Effector memory CD8-positive, alpha-beta T cell (primary cell): ENCODE results near the gene GFY.
A peak's percentile ranks its signal among the peaks of the same experiment; 100 is the strongest.

ENCODE experiments used
- ATAC-seq: fragments of 150-1000 bp; cut with Tn5 transposase; replicated peaks from 2 replicates; pipeline ENCODE4 v1.10.0; 2021; ENCODE audit warnings: mild to moderate bottlenecking, moderate library complexity
- DNase-seq, 3 experiments: peaks; one replicate each; pipeline ENCODE4 v3.0.0; 2021
- H3K27ac Mint-ChIP-seq, 2 donors: one replicate each; pipeline ENCODE4 v1.8.0; 2022; ENCODE audit warnings: mild to moderate bottlenecking in 2 of 2, mixed read lengths in 2 of 2, moderate library complexity in 2 of 2
- H3K27me3 Mint-ChIP-seq, 2 donors: one replicate each; pipeline ENCODE4 v1.8.0; 2022; ENCODE audit warnings: mixed read lengths in 2 of 2
- H3K36me3 Mint-ChIP-seq: one replicate; pipeline ENCODE4 v1.8.0; 2022; ENCODE audit warnings: mild to moderate bottlenecking, moderate library complexity, mixed read lengths; ENCODE audit not compliant: insufficient read depth
- H3K4me1 Mint-ChIP-seq, 2 donors: one replicate each; pipeline ENCODE4 v1.8.0; 2022; ENCODE audit warnings: low read depth in 2 of 2, mixed read lengths in 2 of 2
- H3K4me3 Mint-ChIP-seq, 2 donors: one replicate each; pipeline ENCODE4 v1.8.0; 2022; ENCODE audit warnings: mild to moderate bottlenecking in 2 of 2, mixed read lengths in 2 of 2, moderate library complexity in 2 of 2
- H3K9me3 Mint-ChIP-seq, 2 donors: one replicate each; pipeline ENCODE4 v1.8.0; 2022; ENCODE audit warnings: mixed read lengths in 2 of 2

Gene GFY

GRCh38 chr19:49415102-49415809 is 9.9 kb upstream of the GFY start:
- DNase-seq (no peak), ATAC-seq (no peak)
- Mint-ChIP-seq H3K36me3 (peaks cover 3% of the 10 kb centered on the region), H3K27ac (no peak overlapping the region), H3K4me3 (no peak overlapping the region), H3K4me1 (peaks cover 6 to 12% of the 10 kb centered on the region in 2 donors), H3K27me3 (peaks cover 37 to 52% of the 10 kb centered on the region in 2 donors), H3K9me3 (no peaks in the 10 kb centered on the region)

- H3K27ac Mint-ChIP-seq: no peak overlapping the region
- ATAC-seq (no peak), DNase-seq (no peak)
- H3K4me1 Mint-ChIP-seq: peaks cover 6 to 9% of the 10 kb centered on the region in 2 donors
- H3K27me3 Mint-ChIP-seq: peaks cover 42 to 57% of the 10 kb centered on the region in 2 donors
- peaks cover 3% of the 10 kb centered on the region for H3K36me3 Mint-ChIP-seq
- H3K4me3 Mint-ChIP-seq: no peak overlapping the region
- no peaks in the 10 kb centered on the region for H3K9me3 Mint-ChIP-seq
Measured at GRCh38 chr19:49415810-49416200, 9.4 kb upstream of the GFY start.

- Mint-ChIP-seq H3K4me3 (no peak overlapping the region), H3K36me3 (peaks cover 3% of the 10 kb centered on the region), H3K27ac (no peak overlapping the region), H3K27me3 (peaks cover 55 to 70% of the 10 kb centered on the region in 2 donors), H3K9me3 (no peaks in the 10 kb centered on the region), H3K4me1 (peaks cover 10 to 13% of the 10 kb centered on the region in 2 donors)
- DNase-seq (no peak), ATAC-seq (no peak)
Measured at GRCh38 chr19:49417088-49417487, 8.1 kb upstream of the GFY start.

- Mint-ChIP-seq H3K9me3 (no peaks in the 10 kb centered on the region), H3K4me1 (peaks cover 15 to 22% of the 10 kb centered on the region in 2 donors), H3K27me3 (peaks cover 68 to 85% of the 10 kb centered on the region in 2 donors), H3K4me3 (no peak overlapping the region), H3K36me3 (peaks cover 3% of the 10 kb centered on the region), H3K27ac (no peak overlapping the region)
- ATAC-seq: no peak
- no peak for DNase-seq
Measured at GRCh38 chr19:49418511-49418910, 6.7 kb upstream of the GFY start.

GRCh38 chr19:49419173-49419572 is 6.0 kb upstream of the GFY start:
- Mint-ChIP-seq H3K27me3 (peaks cover 75 to 91% of the 10 kb centered on the region in 2 donors), H3K27ac (no peak overlapping the region), H3K36me3 (peaks cover 3% of the 10 kb centered on the region), H3K4me3 (no peak overlapping the region), H3K4me1 (peaks cover 20 to 28% of the 10 kb centered on the region in 2 donors), H3K9me3 (no peaks in the 10 kb centered on the region)
- no peak for ATAC-seq
- no peak for DNase-seq

- no peak overlapping the region for H3K27ac Mint-ChIP-seq
- DNase-seq (no peak), ATAC-seq (no peak)
- peaks cover 81 to 100% of the 10 kb centered on the region in 2 donors for H3K27me3 Mint-ChIP-seq
- peaks cover 23 to 28% of the 10 kb centered on the region in 2 donors for H3K4me1 Mint-ChIP-seq
- H3K9me3 Mint-ChIP-seq: no peaks in the 10 kb centered on the region
- no peak overlapping the region for H3K4me3 Mint-ChIP-seq
- peaks cover 3% of the 10 kb centered on the region for H3K36me3 Mint-ChIP-seq
Measured at GRCh38 chr19:49420227-49420626, 5.0 kb upstream of the GFY start.

- peaks cover 7% of the 10 kb centered on the region for H3K36me3 Mint-ChIP-seq
- no peak for ATAC-seq
- H3K9me3 Mint-ChIP-seq: no peaks in the 10 kb centered on the region
- H3K27me3 Mint-ChIP-seq: peaks cover 85 to 100% of the 10 kb centered on the region in 2 donors
- peaks cover 32 to 37% of the 10 kb centered on the region in 2 donors for H3K4me1 Mint-ChIP-seq
- no peak for DNase-seq
- peak overlapping the region in 1 of 2 donors; percentile 60 for H3K27ac Mint-ChIP-seq
- H3K4me3 Mint-ChIP-seq: peak overlapping the region; percentile 29 to 59
Measured at GRCh38 chr19:49421039-49421877, 3.9 kb upstream of the GFY start.

GRCh38 chr19:49421878-49422202 is 3.3 kb upstream of the GFY start:
- peaks cover 35 to 43% of the 10 kb centered on the region in 2 donors for H3K4me1 Mint-ChIP-seq
- peak overlapping the region; percentile 29 to 59 for H3K4me3 Mint-ChIP-seq
- no peaks in the 10 kb centered on the region for H3K9me3 Mint-ChIP-seq
- peaks cover 91 to 100% of the 10 kb centered on the region in 2 donors for H3K27me3 Mint-ChIP-seq
- peaks cover 7% of the 10 kb centered on the region for H3K36me3 Mint-ChIP-seq
- DNase-seq (no peak), ATAC-seq (no peak)
- H3K27ac Mint-ChIP-seq: peak overlapping the region in 1 of 2 donors; percentile 60

- no peaks in the 10 kb centered on the region for H3K9me3 Mint-ChIP-seq
- peak overlapping the region; percentile 69 to 83 for H3K4me3 Mint-ChIP-seq
- H3K36me3 Mint-ChIP-seq: peaks cover 10% of the 10 kb centered on the region
- H3K27me3 Mint-ChIP-seq: peaks cover 94 to 100% of the 10 kb centered on the region in 2 donors
- peak; percentile 53 to 57 (median 56) for DNase-seq
- H3K27ac Mint-ChIP-seq: no peak overlapping the region
- H3K4me1 Mint-ChIP-seq: peaks cover 39 to 49% of the 10 kb centered on the region in 2 donors
- ATAC-seq: peak; percentile 67
Measured at GRCh38 chr19:49422407-49423070, 2.6 kb upstream of the GFY start.

GRCh38 chr19:49423071-49423984 is 1.9 kb upstream of the GFY start, which contains the start of gene PTH2:
TSS of gene PTH2 (minus strand) at chr19:49423441. CDS start at chr19:49423339, 102 bp downstream.
- H3K4me3 Mint-ChIP-seq: peak within 1 kb of the TSS; percentile 69 to 83
- ATAC-seq (no peak), DNase-seq (no peak)
- H3K27ac Mint-ChIP-seq: no peak within 1 kb of the TSS
- H3K27me3 Mint-ChIP-seq: peaks cover 94 to 100% of the 10 kb centered on the region in 2 donors
- no peaks in the 10 kb centered on the region for H3K9me3 Mint-ChIP-seq
- peaks cover 15% of the 10 kb centered on the region for H3K36me3 Mint-ChIP-seq
- peaks cover 44 to 56% of the 10 kb centered on the region in 2 donors for H3K4me1 Mint-ChIP-seq

GRCh38 chr19:49423985-49424303 is 1.2 kb upstream of the GFY start:
- no peaks in the 10 kb centered on the region for H3K9me3 Mint-ChIP-seq
- peaks cover 44 to 61% of the 10 kb centered on the region in 2 donors for H3K4me1 Mint-ChIP-seq
- H3K4me3 Mint-ChIP-seq: peak overlapping the region; percentile 57 to 69
- no peak overlapping the region for H3K27ac Mint-ChIP-seq
- H3K36me3 Mint-ChIP-seq: peaks cover 19% of the 10 kb centered on the region
- peaks cover 94 to 100% of the 10 kb centered on the region in 2 donors for H3K27me3 Mint-ChIP-seq
- ATAC-seq (peak; percentile 81), DNase-seq (peak in 2 of 3 experiments; percentile 32 to 35)

- no peak for DNase-seq
- Mint-ChIP-seq H3K27ac (no peak overlapping the region), H3K4me3 (no peak overlapping the region), H3K9me3 (no peaks in the 10 kb centered on the region), H3K27me3 (peaks cover 93 to 100% of the 10 kb centered on the region in 2 donors), H3K36me3 (peaks cover 16% of the 10 kb centered on the region), H3K4me1 (peaks cover 44 to 58% of the 10 kb centered on the region in 2 donors)
- no peak for ATAC-seq
Measured at GRCh38 chr19:49425922-49426592, 869 bp downstream of the GFY start.
